T-helper 2 cell treated with Interferon-gamma antibody and Interleukin-4, amounts not matched to agents 5 μg/mL and 100 μg/mL, for 36 hours (primary cell): ENCODE results near the gene MMP26.

Source experiments
- DNase-seq: peaks from one replicate; pipeline ENCODE4 v3.0.0; 2021; ENCODE audit warnings: low spot score
- H3K27ac Mint-ChIP-seq: one replicate; pipeline ENCODE4 v1.8.0; 2021; ENCODE audit warnings: mild to moderate bottlenecking, mixed read lengths
- H3K27me3 Mint-ChIP-seq: one replicate; pipeline ENCODE4 v1.8.0; 2021; ENCODE audit warnings: low read depth, mixed read lengths
- H3K36me3 Mint-ChIP-seq: one replicate; pipeline ENCODE4 v1.8.0; 2021; ENCODE audit warnings: low read depth, mixed read lengths
- H3K4me1 Mint-ChIP-seq: one replicate; pipeline ENCODE4 v1.8.0; 2021; ENCODE audit warnings: low read depth, mixed read lengths
- H3K4me3 Mint-ChIP-seq: one replicate; pipeline ENCODE4 v1.8.0; 2022; ENCODE audit warnings: mild to moderate bottlenecking, moderate library complexity, mixed read lengths
- H3K9me3 Mint-ChIP-seq: one replicate; pipeline ENCODE4 v1.8.0; 2021; ENCODE audit warnings: mixed read lengths

Gene MMP26

GRCh38 chr11:4704054-4704789 is at the start of gene MMP26:
MMP26 (plus strand) TSS chr11:4704784.
- no peak for DNase-seq
- Mint-ChIP-seq H3K36me3 (no peaks in the 10 kb centered on the region), H3K27me3 (peaks cover 8% of the 10 kb centered on the region), H3K4me3 (no peak within 1 kb of the TSS), H3K4me1 (peaks cover 7% of the 10 kb centered on the region), H3K9me3 (no peaks in the 10 kb centered on the region), H3K27ac (no peak within 1 kb of the TSS)

DNA sequence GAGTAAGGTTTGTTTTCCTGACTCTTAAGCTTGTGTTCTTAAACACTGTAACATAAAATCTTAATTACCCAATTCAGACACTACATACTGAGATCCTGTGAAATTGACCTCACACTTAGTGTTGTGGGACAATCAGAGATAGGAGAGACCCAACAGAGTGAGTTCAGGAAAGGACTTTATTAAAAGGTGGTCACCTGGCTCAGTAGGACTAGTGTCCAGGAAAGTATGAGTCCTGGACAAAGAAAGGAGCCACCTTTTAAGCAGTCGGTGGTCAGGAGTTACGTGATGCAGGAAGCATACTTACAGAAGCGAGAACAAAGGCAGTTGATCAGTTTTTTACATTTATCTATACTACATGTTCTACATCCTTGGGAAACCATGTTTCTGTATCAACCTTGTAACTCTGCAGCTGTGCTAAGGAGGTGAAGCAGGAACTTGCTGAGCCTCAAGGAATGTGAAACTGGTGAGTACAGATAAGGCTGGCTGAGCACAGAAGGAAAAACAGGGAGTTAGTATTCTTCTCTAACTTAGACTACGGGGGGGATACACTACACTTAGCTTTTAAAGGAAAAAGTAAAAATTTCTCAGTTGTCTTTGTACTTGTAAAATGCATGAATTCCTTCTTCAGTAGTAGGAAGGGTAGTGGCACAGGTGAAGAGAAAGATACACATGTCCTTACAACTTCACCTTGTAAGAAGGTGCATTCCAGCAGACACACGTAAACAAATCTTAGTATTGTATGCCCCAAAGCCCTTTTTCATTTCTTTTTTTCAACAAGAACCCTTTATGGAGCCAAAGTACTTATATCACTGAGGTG is 45.7 kb upstream of the MMP26 start:
- Mint-ChIP-seq H3K4me1 (peaks cover 3% of the 10 kb centered on the region), H3K4me3 (no peak overlapping the region), H3K9me3 (no peaks in the 10 kb centered on the region), H3K27ac (no peak overlapping the region), H3K27me3 (peaks cover 2% of the 10 kb centered on the region), H3K36me3 (no peaks in the 10 kb centered on the region)
- DNase-seq: no peak

DNA sequence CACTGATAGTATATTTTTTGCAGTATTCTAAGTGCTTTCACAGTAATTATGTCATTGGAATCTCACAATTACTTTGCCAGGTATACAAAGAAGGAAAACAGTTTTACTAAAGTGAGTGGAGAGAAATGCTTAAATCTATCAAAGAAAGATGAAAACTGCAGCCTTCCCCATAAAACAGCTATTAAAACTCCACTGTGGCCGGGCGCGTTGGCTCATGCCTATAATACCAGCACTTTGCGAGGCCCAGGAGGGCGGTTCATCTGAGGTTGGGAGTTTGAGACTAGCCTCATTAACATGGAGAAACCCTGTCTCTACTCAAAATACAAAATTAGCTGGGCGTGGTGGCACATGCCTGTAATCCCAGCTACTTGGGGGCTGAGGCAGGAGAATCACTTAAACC is 41.7 kb upstream of the MMP26 start:
- DNase-seq: no peak
- no peaks in the 10 kb centered on the region for H3K9me3 Mint-ChIP-seq
- no peak overlapping the region for H3K4me3 Mint-ChIP-seq
- H3K27me3 Mint-ChIP-seq: peaks cover 2% of the 10 kb centered on the region
- no peak overlapping the region for H3K27ac Mint-ChIP-seq
- no peaks in the 10 kb centered on the region for H3K36me3 Mint-ChIP-seq
- H3K4me1 Mint-ChIP-seq: no peaks in the 10 kb centered on the region

DNA sequence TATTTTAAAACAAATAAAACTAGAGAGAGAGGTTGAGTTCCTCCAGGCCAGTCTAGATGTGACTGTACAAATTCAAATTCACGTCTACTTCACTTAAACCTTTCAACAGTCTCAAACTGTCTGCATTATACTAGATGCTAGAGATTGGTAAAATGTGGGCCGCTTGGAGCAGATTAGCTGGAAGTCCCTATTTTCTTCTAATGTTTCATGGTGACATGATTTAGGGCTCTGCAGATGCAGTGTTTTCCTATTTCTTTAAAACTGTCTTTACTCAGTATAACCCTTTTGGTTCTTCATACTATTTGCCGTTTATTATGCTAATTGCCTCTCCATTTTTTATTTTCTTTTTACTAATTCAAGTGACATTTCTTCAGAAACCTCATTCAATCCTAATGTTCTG is 40.4 kb upstream of the MMP26 start:
- Mint-ChIP-seq H3K4me3 (no peak overlapping the region), H3K4me1 (no peaks in the 10 kb centered on the region), H3K27me3 (peaks cover 2% of the 10 kb centered on the region), H3K9me3 (no peaks in the 10 kb centered on the region), H3K36me3 (no peaks in the 10 kb centered on the region), H3K27ac (no peak overlapping the region)
- no peak for DNase-seq

- Mint-ChIP-seq H3K36me3 (no peaks in the 10 kb centered on the region), H3K4me1 (no peaks in the 10 kb centered on the region), H3K27me3 (peaks cover 2% of the 10 kb centered on the region), H3K27ac (no peak overlapping the region), H3K9me3 (no peaks in the 10 kb centered on the region), H3K4me3 (no peak overlapping the region)
- DNase-seq: no peak
Observed at GRCh38 chr11:4664786-4665185, 39.8 kb upstream of the MMP26 start.

- peaks cover 2% of the 10 kb centered on the region for H3K27me3 Mint-ChIP-seq
- no peak overlapping the region for H3K27ac Mint-ChIP-seq
- H3K36me3 Mint-ChIP-seq: no peaks in the 10 kb centered on the region
- no peaks in the 10 kb centered on the region for H3K4me1 Mint-ChIP-seq
- H3K9me3 Mint-ChIP-seq: no peaks in the 10 kb centered on the region
- no peak for DNase-seq
- no peak overlapping the region for H3K4me3 Mint-ChIP-seq
Observed at GRCh38 chr11:4665424-4665823, 39.2 kb upstream of the MMP26 start.

GRCh38 chr11:4671741-4672140 is 32.8 kb upstream of the MMP26 start:
- H3K4me1 Mint-ChIP-seq: no peaks in the 10 kb centered on the region
- no peaks in the 10 kb centered on the region for H3K27me3 Mint-ChIP-seq
- no peak for DNase-seq
- H3K9me3 Mint-ChIP-seq: no peaks in the 10 kb centered on the region
- H3K4me3 Mint-ChIP-seq: no peak overlapping the region
- no peak overlapping the region for H3K27ac Mint-ChIP-seq
- no peaks in the 10 kb centered on the region for H3K36me3 Mint-ChIP-seq

DNA sequence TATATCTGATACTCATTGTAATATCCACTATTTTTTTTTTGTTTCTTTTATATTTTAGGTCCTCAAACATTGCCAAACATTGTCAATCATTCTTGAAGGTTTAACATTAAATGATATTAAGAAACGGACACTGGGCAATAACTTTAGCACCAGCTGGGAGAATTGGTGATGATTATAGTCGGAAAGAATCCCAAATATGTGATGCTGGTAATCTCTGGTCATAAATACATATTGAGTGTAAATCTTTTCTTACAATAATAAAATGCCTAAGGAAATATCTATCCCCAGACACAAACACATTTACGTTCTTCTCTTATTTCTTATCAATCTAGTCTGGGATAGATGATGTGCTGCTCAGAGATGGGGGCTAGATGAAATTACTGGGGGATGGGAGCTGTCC is 32.1 kb upstream of the MMP26 start:
- H3K27ac Mint-ChIP-seq: no peak overlapping the region

GRCh38 chr11:4673781-4674180 is 30.8 kb upstream of the MMP26 start:
- H3K4me3 Mint-ChIP-seq: no peak overlapping the region
- DNase-seq: no peak
- H3K36me3 Mint-ChIP-seq: no peaks in the 10 kb centered on the region
- H3K27me3 Mint-ChIP-seq: no peaks in the 10 kb centered on the region
- H3K9me3 Mint-ChIP-seq: no peaks in the 10 kb centered on the region
- no peaks in the 10 kb centered on the region for H3K4me1 Mint-ChIP-seq
- H3K27ac Mint-ChIP-seq: no peak overlapping the region

More for the DNA sequence above, 32.1 kb upstream of the MMP26 start:
- Mint-ChIP-seq H3K27me3 (no peaks in the 10 kb centered on the region), H3K4me3 (no peak overlapping the region), H3K9me3 (no peaks in the 10 kb centered on the region), H3K36me3 (no peaks in the 10 kb centered on the region), H3K4me1 (no peaks in the 10 kb centered on the region)
- DNase-seq: no peak

DNA sequence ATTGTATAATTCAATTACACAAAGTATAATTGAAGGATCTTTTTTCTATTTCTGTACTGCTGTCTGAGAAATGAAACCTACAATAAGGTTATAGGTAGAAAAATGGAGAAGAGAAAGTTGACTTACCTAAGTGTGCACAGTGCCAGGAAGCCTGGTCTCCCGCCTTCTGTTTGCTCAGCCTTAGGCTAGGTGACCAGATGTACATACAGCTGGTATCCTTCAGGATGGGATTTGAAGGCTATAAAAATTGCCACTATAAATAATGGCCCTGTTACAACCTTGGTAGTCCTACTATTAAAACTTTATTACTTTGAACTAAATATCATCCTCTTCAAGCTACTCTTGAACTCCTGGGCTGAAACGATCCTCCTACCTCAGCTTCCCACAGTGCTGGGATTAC is 26.6 kb upstream of the MMP26 start:
- Mint-ChIP-seq H3K36me3 (no peaks in the 10 kb centered on the region), H3K4me1 (no peaks in the 10 kb centered on the region), H3K27me3 (no peaks in the 10 kb centered on the region), H3K4me3 (no peak overlapping the region), H3K9me3 (no peaks in the 10 kb centered on the region), H3K27ac (no peak overlapping the region)
- no peak for DNase-seq

GRCh38 chr11:4680341-4680740 is 24.2 kb upstream of the MMP26 start:
- H3K9me3 Mint-ChIP-seq: no peaks in the 10 kb centered on the region
- DNase-seq: no peak
- no peaks in the 10 kb centered on the region for H3K27me3 Mint-ChIP-seq
- H3K4me3 Mint-ChIP-seq: no peak overlapping the region
- no peaks in the 10 kb centered on the region for H3K4me1 Mint-ChIP-seq
- no peaks in the 10 kb centered on the region for H3K36me3 Mint-ChIP-seq
- no peak overlapping the region for H3K27ac Mint-ChIP-seq

- Mint-ChIP-seq H3K36me3 (no peaks in the 10 kb centered on the region), H3K9me3 (no peaks in the 10 kb centered on the region), H3K4me3 (no peak overlapping the region), H3K27me3 (no peaks in the 10 kb centered on the region), H3K27ac (no peak overlapping the region), H3K4me1 (no peaks in the 10 kb centered on the region)
- no peak for DNase-seq
Observed at GRCh38 chr11:4682623-4683419, 21.8 kb upstream of the MMP26 start.

GRCh38 chr11:4684631-4685285 is 19.8 kb upstream of the MMP26 start:
- H3K27ac Mint-ChIP-seq: no peak overlapping the region

More at GRCh38 chr11:4684631-4685285, 19.8 kb upstream of the MMP26 start:
- Mint-ChIP-seq H3K4me3 (no peak overlapping the region), H3K27me3 (no peaks in the 10 kb centered on the region), H3K4me1 (no peaks in the 10 kb centered on the region), H3K36me3 (no peaks in the 10 kb centered on the region), H3K9me3 (no peaks in the 10 kb centered on the region)
- DNase-seq: no peak
